ENCODE measurements around the gene TACR2. TPM values are rescaled to one million over a fixed set of nuclear protein-coding genes. Genes with fewer than 3 reads are reported as not detected.

Gene TACR2
- total and polyA plus RNA-seq, 2 donors (not counting 3 experiments of a cell fraction or from before 2014, with no cell fraction given): 0.19 TPM; not detected in 1

GRCh38 chr10:69461243-69462025 lies 44.7 kb upstream of the TACR2 start:
- CTCF ChIA-PET: interaction anchor here (0.6 to 1.5 kb wide), 4 partner anchors 11 to 401 kb away, joined by 3 to 6 read pairs (median 4); no protein-coding TSS in a partner anchor
- POLR2A ChIA-PET: interaction anchor here (0.7 kb wide), 1 partner anchor 10 kb away, joined by 7 read pairs; no protein-coding TSS in a partner anchor

More at GRCh38 chr10:69461243-69462025, 44.7 kb upstream of the TACR2 start:
- Histone ChIP-seq H3K9ac (replicated peaks; ENCODE audit: extremely low read depth, insufficient read depth, low read length) (no peak overlapping the region), H3K4me3 (replicated peaks in 1 of 3; ENCODE audit: insufficient read depth in 1 of 3, low read depth in 1 of 3, low read length in 3 of 3) (no peak overlapping the region), H3K9me3 (replicated peaks; ENCODE audit: control insufficient read depth, insufficient read depth, low read length) (no peaks in the 10 kb centered on the region), H3K4me2 (ENCODE audit: insufficient read depth, low read length) (no peak overlapping the region), H2AFZ (ENCODE audit: low read depth, low read length) (no peak overlapping the region), H3K4me1 (ENCODE audit: control insufficient read depth, extremely low read depth, insufficient read depth, low read length) (peaks cover 28% of the 10 kb centered on the region), H3K27ac (ENCODE audit: insufficient read depth, low read depth, low read length) (no peak overlapping the region), H3K9me1 (replicated peaks; ENCODE audit: control insufficient read depth, extremely low read depth, insufficient read depth, low read length) (no peaks in the 10 kb centered on the region), H4K20me1 (replicated peaks; ENCODE audit: control insufficient read depth, extremely low read depth, insufficient read depth, low read length) (no peaks in the 10 kb centered on the region), H3K36me3 (ENCODE audit: control insufficient read depth in 2 of 2, extremely low read depth in 1 of 2, insufficient read depth in 2 of 2, low read length in 2 of 2) (peaks cover 0 to 5% of the 10 kb centered on the region in 2 experiments), H3K27me3 (ENCODE audit: control insufficient read depth in 2 of 2, insufficient read depth in 2 of 2, low read length in 2 of 2) (no peaks in the 10 kb centered on the region), H3K79me2 (ENCODE audit: control insufficient read depth, insufficient read depth, low read length) (peaks cover 19% of the 10 kb centered on the region)
- intact Hi-C loops (cut with micrococcal nuclease) (no loop called here), dilution Hi-C loops (cut with MboI; ENCODE audit: extremely low pct_ligation_motif_present, low sequenced_read_pairs) (no loop called here)
- peak; percentile 56 for DNase-seq (ENCODE audit: low read depth, low spot score)
- TF ChIP-seq EZH2 (IDR thresholded peaks at IDR 0.05; ENCODE audit: borderline replicate concordance, low read depth, low read length, severe bottlenecking) (no peak), POLR2A (IDR thresholded peaks at IDR 0.05; ENCODE audit: low read depth, low read length) (no peak), POLR2AphosphoS5 (IDR thresholded peaks at IDR 0.05; ENCODE audit: insufficient read depth, low read depth, low read length) (no peak), GATA2 (IDR thresholded peaks at IDR 0.05; ENCODE audit: insufficient read depth, insufficient read length, low read depth, low read length) (no peak), MYC (IDR thresholded peaks at IDR 0.05; ENCODE audit: low read depth, low read length) (no peak), MAX (IDR thresholded peaks at IDR 0.05; ENCODE audit: insufficient read depth, insufficient read length) (no peak), FOS (IDR thresholded peaks at IDR 0.05; ENCODE audit: borderline replicate concordance, insufficient read depth, low read length) (no peak), JUN (IDR thresholded peaks at IDR 0.05; ENCODE audit: borderline replicate concordance, insufficient read depth, insufficient read length, low read depth) (no peak), CTCF (IDR thresholded peaks at IDR 0.05; ENCODE audit: extremely low read depth in 1 of 2, insufficient read depth in 1 of 2, low read depth in 1 of 2, low read length in 2 of 2) (no peak)
- no TSS peak for BruUV-seq (replicated peaks)
- FAIRE-seq: peak; percentile 21

Measured in endothelial cell of umbilical vein (primary cell).